Hippocampal formation (tissue), 2 donors: ENCODE results near the gene LMX1B.

Experiments
- DNase-seq, 2 donors: peaks; one replicate each; lab custom pipeline; 2025; lab: John Stamatoyannopoulos, UW

LMX1B gene

GRCh38 chr9:126658956-126659555, 45.3 kb downstream of the LMX1B start:
- no peak for DNase-seq

GRCh38 chr9:126661122-126661520, 47.4 kb downstream of the LMX1B start:
- DNase-seq: no peak

- DNase-seq: no peak
Measured at GRCh38 chr9:126661521-126662251, 48.0 kb downstream of the LMX1B start.

GRCh38 chr9:126663661-126664072, 49.9 kb downstream of the LMX1B start:
- DNase-seq: no peak

- no peak for DNase-seq
Measured at GRCh38 chr9:126664900-126665643, 51.3 kb downstream of the LMX1B start.

- DNase-seq: no peak
Measured at GRCh38 chr9:126665644-126666035, 51.9 kb downstream of the LMX1B start.

GRCh38 chr9:126666155-126666803, 52.6 kb downstream of the LMX1B start:
- DNase-seq: no peak

GRCh38 chr9:126667190-126668055, 53.7 kb downstream of the LMX1B start:
- DNase-seq: no peak

- no peak for DNase-seq
Measured at GRCh38 chr9:126668058-126668457, 54.3 kb downstream of the LMX1B start.

- DNase-seq: no peak
Measured at GRCh38 chr9:126669108-126669507, 55.4 kb downstream of the LMX1B start.

- no peak for DNase-seq
Measured at GRCh38 chr9:126670270-126670669, 56.5 kb downstream of the LMX1B start.

- no peak for DNase-seq
Measured at GRCh38 chr9:126671381-126671831, 57.7 kb downstream of the LMX1B start.

GRCh38 chr9:126671983-126672382, 58.3 kb downstream of the LMX1B start:
- no peak for DNase-seq

- DNase-seq: no peak
Measured at GRCh38 chr9:126672634-126673284, 59.0 kb downstream of the LMX1B start.

GRCh38 chr9:126673689-126674364, 60.1 kb downstream of the LMX1B start:
- no peak for DNase-seq

- no peak for DNase-seq
Measured at GRCh38 chr9:126674365-126675146, 60.8 kb downstream of the LMX1B start.

GRCh38 chr9:126675147-126675467, 61.4 kb downstream of the LMX1B start:
- no peak for DNase-seq

GRCh38 chr9:126676102-126676684, 62.5 kb downstream of the LMX1B start:
- no peak for DNase-seq

- DNase-seq: no peak
Measured at GRCh38 chr9:126676685-126677143, 63.0 kb downstream of the LMX1B start.
